ENCODE data around the gene PHF20.

DNA sequence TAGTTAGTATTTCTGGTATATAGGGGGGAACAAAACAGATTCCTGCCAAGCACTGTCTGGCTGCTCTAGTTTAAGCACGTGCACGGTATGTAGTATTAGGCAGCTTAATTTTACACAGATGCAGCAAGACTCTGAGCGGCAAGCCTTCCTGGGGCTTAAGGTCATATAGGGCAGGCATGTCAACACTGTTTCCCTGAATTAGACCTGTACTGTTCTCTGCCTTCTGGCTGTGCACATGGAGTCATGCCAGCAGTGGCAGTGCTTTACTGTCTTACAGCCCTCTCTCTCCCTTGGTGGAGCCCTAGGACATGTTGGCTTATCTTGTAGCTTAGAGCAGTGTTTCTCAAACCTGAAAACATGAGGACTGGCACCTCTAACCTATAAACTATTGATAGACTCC lies 56.6 kb downstream of the PHF20 start:
- TF ChIP-seq, protein P1, sequence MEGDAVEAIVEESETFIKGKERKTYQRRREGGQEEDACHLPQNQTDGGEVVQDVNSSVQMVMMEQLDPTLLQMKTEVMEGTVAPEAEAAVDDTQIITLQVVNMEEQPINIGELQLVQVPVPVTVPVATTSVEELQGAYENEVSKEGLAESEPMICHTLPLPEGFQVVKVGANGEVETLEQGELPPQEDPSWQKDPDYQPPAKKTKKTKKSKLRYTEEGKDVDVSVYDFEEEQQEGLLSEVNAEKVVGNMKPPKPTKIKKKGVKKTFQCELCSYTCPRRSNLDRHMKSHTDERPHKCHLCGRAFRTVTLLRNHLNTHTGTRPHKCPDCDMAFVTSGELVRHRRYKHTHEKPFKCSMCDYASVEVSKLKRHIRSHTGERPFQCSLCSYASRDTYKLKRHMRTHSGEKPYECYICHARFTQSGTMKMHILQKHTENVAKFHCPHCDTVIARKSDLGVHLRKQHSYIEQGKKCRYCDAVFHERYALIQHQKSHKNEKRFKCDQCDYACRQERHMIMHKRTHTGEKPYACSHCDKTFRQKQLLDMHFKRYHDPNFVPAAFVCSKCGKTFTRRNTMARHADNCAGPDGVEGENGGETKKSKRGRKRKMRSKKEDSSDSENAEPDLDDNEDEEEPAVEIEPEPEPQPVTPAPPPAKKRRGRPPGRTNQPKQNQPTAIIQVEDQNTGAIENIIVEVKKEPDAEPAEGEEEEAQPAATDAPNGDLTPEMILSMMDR (conservative IDR thresholded peaks at IDR 0.05): no peak
- no peak for TF ChIP-seq ZFX (IDR thresholded peaks at IDR 0.05)

Measured in C4-2B (cell line).